ENCODE results near the gene ZC3H4.

DNA sequence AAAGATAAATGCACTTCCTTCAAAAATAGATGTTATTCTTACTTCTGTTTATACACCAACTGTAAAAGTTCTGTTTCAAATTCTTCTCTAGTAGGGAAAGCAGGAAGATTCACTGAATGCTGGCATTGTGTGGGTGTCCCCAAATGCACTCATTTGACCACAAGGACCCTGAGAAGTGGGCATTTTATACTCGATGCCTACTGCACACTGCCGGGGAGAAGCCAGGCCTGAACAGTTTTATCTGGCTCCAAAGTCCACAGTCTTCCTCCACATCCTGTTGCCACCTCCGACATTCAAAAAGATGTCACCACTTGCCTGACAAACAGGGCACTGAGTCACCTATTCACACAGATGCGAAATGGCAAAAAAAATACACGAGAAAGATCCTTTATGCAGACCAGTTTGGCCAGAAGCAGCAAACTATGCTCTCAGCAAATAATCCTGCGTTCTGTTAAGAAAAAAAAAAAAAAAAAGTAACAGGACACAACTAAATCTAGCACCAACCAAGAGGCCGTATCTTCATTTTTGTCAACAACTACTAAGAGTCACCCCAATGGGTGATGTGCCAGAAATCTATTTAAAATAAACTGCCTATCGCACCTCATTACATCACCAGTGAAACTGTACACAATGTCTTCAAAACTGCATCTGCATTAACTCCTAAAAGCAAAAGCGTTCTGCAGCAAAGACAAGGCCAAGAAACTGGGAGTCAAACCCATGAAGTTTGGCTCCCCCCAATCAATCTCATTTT lies 6.2 kb downstream of the ZC3H4 start:
- no peak for TF ChIP-seq POLR2A (conservative IDR thresholded peaks at IDR 0.05)
- 0 out of 2 replicates have a peak, but pooled peaks have one; percentile 23 for TF ChIP-seq ZNF175 (CRISPR knock-in tag; IDR thresholded peaks at IDR 0.05; ENCODE audit: low read depth)
- TF ChIP-seq, protein P1, sequence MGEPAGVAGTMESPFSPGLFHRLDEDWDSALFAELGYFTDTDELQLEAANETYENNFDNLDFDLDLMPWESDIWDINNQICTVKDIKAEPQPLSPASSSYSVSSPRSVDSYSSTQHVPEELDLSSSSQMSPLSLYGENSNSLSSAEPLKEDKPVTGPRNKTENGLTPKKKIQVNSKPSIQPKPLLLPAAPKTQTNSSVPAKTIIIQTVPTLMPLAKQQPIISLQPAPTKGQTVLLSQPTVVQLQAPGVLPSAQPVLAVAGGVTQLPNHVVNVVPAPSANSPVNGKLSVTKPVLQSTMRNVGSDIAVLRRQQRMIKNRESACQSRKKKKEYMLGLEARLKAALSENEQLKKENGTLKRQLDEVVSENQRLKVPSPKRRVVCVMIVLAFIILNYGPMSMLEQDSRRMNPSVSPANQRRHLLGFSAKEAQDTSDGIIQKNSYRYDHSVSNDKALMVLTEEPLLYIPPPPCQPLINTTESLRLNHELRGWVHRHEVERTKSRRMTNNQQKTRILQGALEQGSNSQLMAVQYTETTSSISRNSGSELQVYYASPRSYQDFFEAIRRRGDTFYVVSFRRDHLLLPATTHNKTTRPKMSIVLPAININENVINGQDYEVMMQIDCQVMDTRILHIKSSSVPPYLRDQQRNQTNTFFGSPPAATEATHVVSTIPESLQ (CRISPR knock-in tag; IDR thresholded peaks at IDR 0.05), result no peak
- TF ChIP-seq GABPA (tag; conservative IDR thresholded peaks at IDR 0.05; ENCODE audit: low read depth), result no peak
- no peak for TF ChIP-seq MAZ (CRISPR knock-in tag; conservative IDR thresholded peaks at IDR 0.05 in 1 of 2, IDR thresholded peaks at IDR 0.05 in 1 of 2)
- TF ChIP-seq ZNF23 (CRISPR knock-in tag; IDR thresholded peaks at IDR 0.05), result no peak
